K562 (cell line): ENCODE data around the gene HOXB5. TPM values are rescaled to one million over a fixed set of nuclear protein-coding genes. Genes with fewer than 3 reads are reported as not detected.

Experiments
- CREB1 ChIP-seq, 2 experiments: sonication (generic) in 1 of 2; formaldehyde crosslinking in 1 of 2; IDR thresholded peaks; 2 replicates each; pipeline versions ENCODE4 v1.6.1 to v1.8.0; 2012 to 2022; ENCODE audit warnings: inconsistent platforms in 1 of 2, mild to moderate bottlenecking in 1 of 2, missing genetic modification reagents in 1 of 2, moderate library complexity in 1 of 2
- FOXM1 ChIP-seq, 2 experiments: fragments of 450-650 bp in 1 of 2; sonication (generic) in 1 of 2; formaldehyde crosslinking in 1 of 2; IDR thresholded peaks; 2 replicates each; pipeline versions ENCODE4 v1.6.1 to v1.9.0; 2017 to 2022; ENCODE audit warnings: low read depth in 2 of 2, mild to moderate bottlenecking in 2 of 2, missing genetic modification reagents in 1 of 2, moderate library complexity in 1 of 2
- L3MBTL2 ChIP-seq: fragments of 450-650 bp; IDR thresholded peaks from 2 replicates; pipeline ENCODE4 v1.6.1; 2016; ENCODE audit warnings: mild to moderate bottlenecking, moderate library complexity
- MAFG ChIP-seq: fragments of 450-650 bp; conservative IDR thresholded peaks from 2 replicates; pipeline ENCODE4 v1.6.1; 2016; ENCODE audit warnings: missing genetic modification characterization, missing compliant biosample characterization
- MEF2D ChIP-seq: conservative IDR thresholded peaks from 2 replicates; pipeline ENCODE4 v1.6.1; 2016; ENCODE audit warnings: low read depth, missing genetic modification characterization, missing compliant biosample characterization
- MEIS2 ChIP-seq: fragments of 450-650 bp; IDR thresholded peaks from 2 replicates; pipeline ENCODE4 v1.6.1; 2014; ENCODE audit warnings: mild to moderate bottlenecking; ENCODE audit not compliant: partially characterized antibody
- MIER1 ChIP-seq: fragments of 450-650 bp; IDR thresholded peaks from 2 replicates; pipeline ENCODE4 v1.6.1; 2016; ENCODE audit warnings: antibody characterized with exemption, mild to moderate bottlenecking, low read depth
- MTF1 ChIP-seq: fragments of 250-450 bp; sonication (Bioruptor Pico); IDR thresholded peaks from 2 replicates; pipeline ENCODE4 v1.9.0; 2021; ENCODE audit warnings: moderate library complexity, mild to moderate bottlenecking, inconsistent platforms, borderline replicate concordance
- NCOA6 ChIP-seq: fragments of 450-650 bp; IDR thresholded peaks from 2 replicates; pipeline ENCODE4 v1.6.1; 2017; ENCODE audit warnings: mild to moderate bottlenecking
- NEUROD1 ChIP-seq: fragments of 150-350 bp; IDR thresholded peaks from 2 replicates; pipeline ENCODE4 v1.6.1; 2014; ENCODE audit warnings: borderline replicate concordance, low read length, low read depth; ENCODE audit not compliant: partially characterized antibody
- NFIX ChIP-seq: fragments of 250-450 bp; sonication (Bioruptor Pico); IDR thresholded peaks from 2 replicates; pipeline ENCODE4 v1.4.0; 2020; ENCODE audit warnings: low read depth, mild to moderate bottlenecking, moderate library complexity
- SAP30 ChIP-seq: fragments of 200-600 bp; sonication (generic); IDR thresholded peaks from 2 replicates; pipeline ENCODE4 v1.6.1; 2012; ENCODE audit warnings: borderline replicate concordance, low read depth, mild to moderate bottlenecking, moderate library complexity, low read length, control low read depth, inconsistent platforms; ENCODE audit not compliant: insufficient read depth, poor library complexity, severe bottlenecking
- SIRT6 ChIP-seq: IDR thresholded peaks from one replicate; pipeline ENCODE4 v1.6.1; 2012; ENCODE audit warnings: low read depth, mild to moderate bottlenecking, control low read depth, inconsistent platforms, low read length, moderate library complexity
- SMARCA5 ChIP-seq: fragments of 450-650 bp; IDR thresholded peaks from 2 replicates; pipeline ENCODE4 v1.6.1; 2016
- TGIF2 ChIP-seq: sonication (generic); formaldehyde crosslinking; IDR thresholded peaks from 2 replicates; pipeline ENCODE4 v1.8.1; 2022; ENCODE audit warnings: mild to moderate bottlenecking, missing genetic modification reagents, moderate library complexity
- ZBTB1 ChIP-seq: sonication (generic); formaldehyde crosslinking; IDR thresholded peaks from 2 replicates; pipeline ENCODE4 v1.8.1; 2023; ENCODE audit warnings: missing genetic modification reagents, low read depth, mild to moderate bottlenecking, borderline replicate concordance
- ZFPM2 ChIP-seq: fragments of 250-450 bp; sonication (Bioruptor Pico); IDR thresholded peaks from 2 replicates; pipeline ENCODE4 v1.5.1; 2022; ENCODE audit warnings: mild to moderate bottlenecking
- ZFX ChIP-seq: sonication (generic); formaldehyde crosslinking; IDR thresholded peaks from 2 replicates; pipeline ENCODE4 v1.8.0; 2022; ENCODE audit warnings: mild to moderate bottlenecking, missing genetic modification reagents, moderate library complexity
- ZNF551 ChIP-seq: fragments of 250-450 bp; sonication (Bioruptor Pico); IDR thresholded peaks from 2 replicates; pipeline ENCODE4 v1.5.0; 2021; ENCODE audit warnings: mild to moderate bottlenecking, moderate library complexity
- ZNF561 ChIP-seq: fragments of 450-650 bp; formaldehyde crosslinking; conservative IDR thresholded peaks from 2 replicates; pipeline ENCODE4 v1.4.0; 2020; ENCODE audit warnings: mild to moderate bottlenecking, moderate library complexity
- ZNF584 ChIP-seq: fragments of 200-800 bp; sonication (Bioruptor generic); IDR thresholded peaks from 2 replicates; pipeline ENCODE4 v1.6.1; 2016; ENCODE audit warnings: low read depth, mild to moderate bottlenecking, missing genetic modification characterization, missing compliant biosample characterization
- ZNF785 ChIP-seq: fragments of 250-450 bp; sonication (Bioruptor Pico); IDR thresholded peaks from 2 replicates; pipeline ENCODE4 v1.4.0; 2020; ENCODE audit warnings: mild to moderate bottlenecking
- polyA plus RNA-seq, 8 experiments: library from polyadenylated mRNA; depleted of rRNA in 4 of 8; stranded (reverse) in 5 of 8; unstranded in 3 of 8; fragments of >200 nt; fragmentation: Nextera tagmentation in 2 of 8; fragmentation: Illumina TruSeq in 1 of 8; extraction: Ambion mirVana in 2 of 8; extraction: Trizol in 1 of 8; gene quantifications; 2 replicates each; pipeline versions ENCODE4 v1.2.1 to v1.2.3, GENCODE V29; 2011 to 2014; ENCODE audit warnings: inconsistent platforms in 1 of 8, missing spikeins in 1 of 8
- total RNA-seq, 7 experiments: library from RNA; depleted of rRNA in 6 of 7; stranded (reverse); fragments of >200 nt in 6 of 7; fragmentation: Illumina TruSeq in 2 of 7; extraction: Trizol in 2 of 7; gene quantifications; 2 replicates each; pipeline versions ENCODE4 v1.2.1 to v1.2.3, GENCODE V29; 2011 to 2021; ENCODE audit warnings: low replicate concordance in 1 of 7
- TF ChIP-seq, protein P1 (sequence below): fragments of 450-650 bp; formaldehyde crosslinking; IDR thresholded peaks from 2 replicates; pipeline ENCODE4 v1.4.0; 2020; ENCODE audit warnings: mild to moderate bottlenecking, moderate library complexity
- TF ChIP-seq, protein P2 (sequence below): sonication (generic); formaldehyde crosslinking; IDR thresholded peaks from 2 replicates; pipeline ENCODE4 v1.8.0; 2022; ENCODE audit warnings: mild to moderate bottlenecking, missing genetic modification reagents
- TF ChIP-seq, protein P3 (sequence below): sonication (generic); formaldehyde crosslinking; IDR thresholded peaks from 2 replicates; pipeline ENCODE4 v1.9.0; 2022; ENCODE audit warnings: mild to moderate bottlenecking, missing genetic modification reagents

The HOXB5 gene
- total and polyA plus RNA-seq, 9 of the 15 experiments (the other 6 are each of a cell fraction or from before 2014, with no cell fraction given): 0.24 to 2.7 (median 0.65) TPM

DNA sequence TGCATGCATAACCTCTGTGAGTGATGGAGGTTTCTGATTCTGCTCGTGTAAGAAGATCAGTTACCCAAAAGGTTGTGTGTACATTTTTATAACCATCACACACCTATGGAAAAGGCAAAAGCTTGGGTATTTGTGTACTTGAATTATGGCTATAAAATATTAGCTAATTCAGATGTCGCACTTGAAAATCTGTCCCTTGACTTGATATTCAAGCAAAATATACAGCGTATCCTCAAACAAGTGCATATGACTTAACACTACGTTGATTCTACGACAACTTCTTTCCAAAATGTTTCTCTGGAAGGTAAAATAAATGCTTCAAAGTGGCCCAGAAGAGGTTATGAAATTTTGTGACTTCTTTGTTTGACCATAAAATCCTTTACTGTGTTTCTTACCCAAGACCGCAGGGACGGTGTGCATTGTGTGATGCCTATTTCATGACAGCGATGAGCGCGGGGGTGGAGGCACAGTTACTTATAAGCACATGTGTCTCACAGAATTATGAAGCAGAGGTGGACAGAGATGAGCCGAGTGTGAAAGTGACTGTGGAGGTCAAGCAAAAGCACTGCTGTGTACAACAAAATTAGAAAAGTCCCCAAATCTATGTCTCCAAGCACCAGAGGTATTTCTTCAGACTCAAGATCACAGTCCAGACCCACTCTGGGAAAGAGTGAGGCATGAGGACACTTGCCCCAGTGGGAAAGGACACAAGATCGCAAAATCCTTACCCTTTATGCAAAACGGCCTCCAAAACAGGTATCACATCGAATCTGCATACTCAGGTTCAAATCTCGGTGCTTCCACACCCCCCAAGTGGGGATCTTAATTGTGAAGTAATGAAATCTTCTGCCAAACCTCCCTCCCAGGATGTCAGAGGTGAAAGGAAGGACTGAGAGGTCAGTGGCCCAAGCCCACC, 36.7 kb upstream of the HOXB5 start (continued):
- TF ChIP-seq MAFG (no peak), MIER1 (no peak), FOXM1 (IDR thresholded peaks at IDR 0.05; ENCODE audit: low read depth) (no peak), FOXM1 (CRISPR knock-in tag; IDR thresholded peaks at IDR 0.05; ENCODE audit: low read depth) (no peak), NCOA6 (no peak), CREB1 (IDR thresholded peaks at IDR 0.05) (no peak), CREB1 (CRISPR knock-in tag; IDR thresholded peaks at IDR 0.05) (no peak), ZNF584 (CRISPR knock-in tag) (0 out of 2 replicates have a peak, but pooled peaks have one; percentile 0), ZNF785 (CRISPR knock-in tag) (no peak), ZNF561 (CRISPR knock-in tag) (no peak), L3MBTL2 (peak; percentile 53), NFIX (CRISPR knock-in tag) (no peak), MEIS2 (peak; percentile 2), MTF1 (CRISPR knock-in tag) (no peak), ZFPM2 (CRISPR knock-in tag) (no peak), ZBTB1 (CRISPR knock-in tag) (no peak), SIRT6 (no peak), ZFX (CRISPR knock-in tag) (0 out of 2 replicates have a peak, but pooled peaks have one; percentile 7), MEF2D (tag) (no peak), SAP30 (peak; percentile 34), NEUROD1 (no peak), ZNF551 (no peak), SMARCA5 (no peak), TGIF2 (no peak)
- TF ChIP-seq, protein P1, sequence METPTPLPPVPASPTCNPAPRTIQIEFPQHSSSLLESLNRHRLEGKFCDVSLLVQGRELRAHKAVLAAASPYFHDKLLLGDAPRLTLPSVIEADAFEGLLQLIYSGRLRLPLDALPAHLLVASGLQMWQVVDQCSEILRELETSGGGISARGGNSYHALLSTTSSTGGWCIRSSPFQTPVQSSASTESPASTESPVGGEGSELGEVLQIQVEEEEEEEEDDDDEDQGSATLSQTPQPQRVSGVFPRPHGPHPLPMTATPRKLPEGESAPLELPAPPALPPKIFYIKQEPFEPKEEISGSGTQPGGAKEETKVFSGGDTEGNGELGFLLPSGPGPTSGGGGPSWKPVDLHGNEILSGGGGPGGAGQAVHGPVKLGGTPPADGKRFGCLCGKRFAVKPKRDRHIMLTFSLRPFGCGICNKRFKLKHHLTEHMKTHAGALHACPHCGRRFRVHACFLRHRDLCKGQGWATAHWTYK: no peak
- TF ChIP-seq, protein P2, sequence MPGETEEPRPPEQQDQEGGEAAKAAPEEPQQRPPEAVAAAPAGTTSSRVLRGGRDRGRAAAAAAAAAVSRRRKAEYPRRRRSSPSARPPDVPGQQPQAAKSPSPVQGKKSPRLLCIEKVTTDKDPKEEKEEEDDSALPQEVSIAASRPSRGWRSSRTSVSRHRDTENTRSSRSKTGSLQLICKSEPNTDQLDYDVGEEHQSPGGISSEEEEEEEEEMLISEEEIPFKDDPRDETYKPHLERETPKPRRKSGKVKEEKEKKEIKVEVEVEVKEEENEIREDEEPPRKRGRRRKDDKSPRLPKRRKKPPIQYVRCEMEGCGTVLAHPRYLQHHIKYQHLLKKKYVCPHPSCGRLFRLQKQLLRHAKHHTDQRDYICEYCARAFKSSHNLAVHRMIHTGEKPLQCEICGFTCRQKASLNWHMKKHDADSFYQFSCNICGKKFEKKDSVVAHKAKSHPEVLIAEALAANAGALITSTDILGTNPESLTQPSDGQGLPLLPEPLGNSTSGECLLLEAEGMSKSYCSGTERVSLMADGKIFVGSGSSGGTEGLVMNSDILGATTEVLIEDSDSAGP (CRISPR knock-in tag): no peak
- TF ChIP-seq, protein P3, sequence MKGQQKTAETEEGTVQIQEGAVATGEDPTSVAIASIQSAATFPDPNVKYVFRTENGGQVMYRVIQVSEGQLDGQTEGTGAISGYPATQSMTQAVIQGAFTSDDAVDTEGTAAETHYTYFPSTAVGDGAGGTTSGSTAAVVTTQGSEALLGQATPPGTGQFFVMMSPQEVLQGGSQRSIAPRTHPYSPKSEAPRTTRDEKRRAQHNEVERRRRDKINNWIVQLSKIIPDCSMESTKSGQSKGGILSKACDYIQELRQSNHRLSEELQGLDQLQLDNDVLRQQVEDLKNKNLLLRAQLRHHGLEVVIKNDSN (CRISPR knock-in tag): no peak
